IMR-90 (cell line): Measurements from ENCODE around the gene MORN5. TPM values are rescaled to one million over a fixed set of nuclear protein-coding genes. Genes with fewer than 3 reads are reported as not detected.

ENCODE experiments used
- ATAC-seq: fragments of 200-7000 bp; cut with Tn5 transposase; 2 replicates; pipeline ENCODE4 v1.9.1; 2020; ENCODE audit warnings: low read depth, mild to moderate bottlenecking, moderate library complexity
- BruUV-seq: library from RNA; stranded (reverse); fragments of 400-500 nt; replicated peaks from 2 replicates; lab custom pipeline; 2021; lab: Mats Ljungman, UMichigan
- CTCF ChIA-PET: fragments of 300-600 bp; formaldehyde crosslinking; extraction: SDS; loops from one replicate; lab custom pipeline; 2021; ENCODE audit warnings: antibody characterized with exemption; lab: Yijun Ruan, JAX
- POLR2A ChIA-PET: fragments of 300-600 bp; sonication (Branson Sonifier 250); formaldehyde crosslinking; loops from one replicate; lab custom pipeline; 2022; ENCODE audit warnings: antibody characterized with exemption; ENCODE audit not compliant: unreplicated experiment; lab: Charles Lee
- DNase-seq: peaks from one replicate; pipeline ENCODE4 v3.0.0; 2013
- H2AFZ ChIP-seq: replicated peaks from 2 replicates; pipeline ENCODE3; 2013; ENCODE audit warnings: low read length, mild to moderate bottlenecking; ENCODE audit not compliant: poor library complexity
- H2AK5ac ChIP-seq: 2 replicates; pipeline ENCODE4 v1.6.1; 2013; ENCODE audit warnings: low read depth, low read length, inconsistent platforms
- H2AK9ac ChIP-seq: replicated peaks from 2 replicates; pipeline ENCODE3; 2013; ENCODE audit warnings: mild to moderate bottlenecking, low read depth, low read length, moderate library complexity; ENCODE audit not compliant: poor library complexity
- H2BK120ac ChIP-seq: 2 replicates; pipeline ENCODE4 v1.6.1; 2013; ENCODE audit warnings: low read depth, low read length, inconsistent platforms
- H2BK15ac ChIP-seq: 3 replicates; pipeline ENCODE4 v1.6.1; 2013; ENCODE audit warnings: low read depth, low read length, inconsistent platforms
- H2BK20ac ChIP-seq: 2 replicates; pipeline ENCODE4 v1.6.1; 2013; ENCODE audit warnings: low read depth, mild to moderate bottlenecking, inconsistent platforms, low read length, moderate library complexity
- H2BK5ac ChIP-seq: 2 replicates; pipeline ENCODE4 v1.6.1; 2013; ENCODE audit warnings: mild to moderate bottlenecking, low read depth, low read length, inconsistent platforms; ENCODE audit not compliant: poor library complexity, severe bottlenecking
- H3K14ac ChIP-seq: replicated peaks from 2 replicates; pipeline ENCODE4 v1.6.1; 2013; ENCODE audit warnings: low read depth, low read length, inconsistent platforms
- H3K18ac ChIP-seq: 2 replicates; pipeline ENCODE4 v1.6.1; 2013; ENCODE audit warnings: low read depth, low read length, control low read depth
- H3K23ac ChIP-seq: 2 replicates; pipeline ENCODE4 v1.6.1; 2013; ENCODE audit warnings: low read depth, low read length, inconsistent platforms
- H3K27ac ChIP-seq: 2 replicates; pipeline ENCODE4 v1.5.1; 2013; ENCODE audit warnings: mild to moderate bottlenecking, control low read depth, low read length; ENCODE audit not compliant: insufficient read depth
- H3K27me3 ChIP-seq: 2 replicates; pipeline ENCODE4 v1.6.1; 2013; ENCODE audit warnings: low read length; ENCODE audit not compliant: control insufficient read depth, insufficient read depth
- H3K36me3 ChIP-seq: 2 replicates; pipeline ENCODE4 v1.6.1; 2013; ENCODE audit warnings: low read length, mixed read lengths; ENCODE audit not compliant: control insufficient read depth, insufficient read depth
- H3K4ac ChIP-seq: 2 replicates; pipeline ENCODE4 v1.6.1; 2013; ENCODE audit warnings: low read depth, low read length, inconsistent platforms
- H3K4me1 ChIP-seq: 2 replicates; pipeline ENCODE4 v1.6.1; 2013; ENCODE audit warnings: low read length, mixed read lengths; ENCODE audit not compliant: control insufficient read depth, insufficient read depth
- H3K4me2 ChIP-seq: 2 replicates; pipeline ENCODE4 v1.6.1; 2013; ENCODE audit warnings: low read depth, mild to moderate bottlenecking, control low read depth, low read length, moderate library complexity
- H3K4me3 ChIP-seq: 2 replicates; pipeline ENCODE4 v1.5.1; 2013; ENCODE audit warnings: low read depth, mild to moderate bottlenecking, control low read depth, low read length, moderate library complexity; ENCODE audit not compliant: insufficient read depth
- H3K56ac ChIP-seq: 2 replicates; pipeline ENCODE4 v1.6.1; 2013; ENCODE audit warnings: low read length, inconsistent platforms; ENCODE audit not compliant: insufficient read depth; ENCODE audit errors: extremely low read depth
- H3K79me1 ChIP-seq, 2 experiments: 2 replicates each; pipeline ENCODE4 v1.6.1; 2013; ENCODE audit warnings: low read length in 2 of 2, inconsistent platforms in 1 of 2, low read depth in 1 of 2
- H3K9ac ChIP-seq: 2 replicates; pipeline ENCODE4 v1.6.1; 2013; ENCODE audit warnings: low read depth, low read length, control low read depth
- H3K9me1 ChIP-seq: 2 replicates; pipeline ENCODE4 v1.6.1; 2013; ENCODE audit warnings: low read length, inconsistent platforms; ENCODE audit not compliant: insufficient read depth
- H3K9me3 ChIP-seq: 2 replicates; pipeline ENCODE4 v1.6.1; 2013; ENCODE audit warnings: low read length; ENCODE audit not compliant: control insufficient read depth, insufficient read depth
- H4K20me1 ChIP-seq: 2 replicates; pipeline ENCODE4 v1.6.1; 2013; ENCODE audit warnings: low read length, inconsistent platforms; ENCODE audit not compliant: insufficient read depth
- H4K5ac ChIP-seq: 2 replicates; pipeline ENCODE4 v1.6.1; 2013; ENCODE audit warnings: mild to moderate bottlenecking, low read depth, low read length, control low read depth
- H4K8ac ChIP-seq, 2 experiments: 2 replicates each; pipeline ENCODE4 v1.6.1; 2013; ENCODE audit warnings: low read depth in 2 of 2, low read length in 2 of 2, control low read depth in 1 of 2, inconsistent platforms in 1 of 2
- H4K91ac ChIP-seq: 2 replicates; pipeline ENCODE4 v1.6.1; 2013; ENCODE audit warnings: low read depth, low read length, inconsistent platforms; ENCODE audit not compliant: insufficient read depth
- BHLHE40 ChIP-seq: fragments of 150-350 bp; IDR thresholded peaks from 2 replicates; pipeline ENCODE4 v1.6.1; 2016; ENCODE audit warnings: mild to moderate bottlenecking, low read depth, low read length
- CEBPB ChIP-seq: IDR thresholded peaks from 2 replicates; pipeline ENCODE4 v1.6.1; 2012; ENCODE audit warnings: low read depth, low read length, improper control_type of control experiment
- CTCF ChIP-seq: conservative IDR thresholded peaks from 2 replicates; pipeline ENCODE4 v1.5.1; 2012; ENCODE audit warnings: mild to moderate bottlenecking, low read depth, low read length, improper control_type of control experiment
- MAFK ChIP-seq: IDR thresholded peaks from 2 replicates; pipeline ENCODE4 v1.6.1; 2012; ENCODE audit warnings: low read depth, low read length, improper control_type of control experiment
- NFE2L2 ChIP-seq: fragments of 150-350 bp; IDR thresholded peaks from 2 replicates; pipeline ENCODE4 v1.6.1; 2016; ENCODE audit warnings: low read depth, mild to moderate bottlenecking, low read length
- USF2 ChIP-seq: fragments of 150-350 bp; IDR thresholded peaks from 2 replicates; pipeline ENCODE4 v1.6.1; 2017; ENCODE audit warnings: mild to moderate bottlenecking, antibody characterized with exemption, low read length, low read depth
- WGBS, 2 experiments: methylation state at CpG; one replicate each; pipeline versions ENCODE4 v1.1.5 to v1.1.7; 2013; ENCODE audit warnings: missing lambda C conversion rate in 2 of 2; ENCODE audit not compliant: insufficient read length in 1 of 2; ENCODE audit errors: extremely low coverage in 2 of 2; 5-methylcytosine and 5-hydroxymethylcytosine counted together
- dilution Hi-C: fragments of 300-500 bp; cut with HindIII; formaldehyde crosslinking; loops from one replicate; pipeline ENCODE4 v1.14.3; 2018; ENCODE audit warnings: low sequenced_read_pairs; ENCODE audit not compliant: unreplicated experiment
- in situ Hi-C: fragments of 300-500 bp; cut with MboI; formaldehyde crosslinking; loops from 3 replicates; pipeline ENCODE4 v1.14.3; 2019; ENCODE audit warnings: low sequenced_read_pairs, inconsistent platforms, mixed read lengths
- intact Hi-C: fragments of 100-400 bp; cut with micrococcal nuclease; formaldehyde crosslinking; loops from 2 replicates; pipeline ENCODE4 v1.10.0; 2022
- polyA plus RNA-seq, 3 experiments: library from polyadenylated mRNA; depleted of rRNA; stranded (reverse); fragments of >200 nt; gene quantifications; 2 replicates each; pipeline ENCODE4 v1.2.3, GENCODE V29; 2012; ENCODE audit warnings: low replicate concordance in 1 of 3
- total RNA-seq: library from RNA; depleted of rRNA; stranded (reverse); fragments of >200 nt; gene quantifications from 2 replicates; pipeline ENCODE4 v1.2.3, GENCODE V29; 2012

The MORN5 gene
- total and polyA plus RNA-seq, 2 of the 4 experiments (the other 2 are of a cell fraction), result not detected

- in situ Hi-C loops, result no loop called here
These were observed 23.8 kb downstream of the MORN5 start for GRCh38 chr9:122183501-122183900.

More at GRCh38 chr9:122183501-122183900, 23.8 kb downstream of the MORN5 start:
- no peak overlapping the region for H4K5ac ChIP-seq
- no peak overlapping the region for H3K23ac ChIP-seq
- H2BK120ac ChIP-seq, result no peak overlapping the region
- no peak for TF ChIP-seq CEBPB
- no peak for TF ChIP-seq BHLHE40
- no peak for TF ChIP-seq NFE2L2
- no peak for TF ChIP-seq CTCF
- TF ChIP-seq USF2, result no peak
- no peak for TF ChIP-seq MAFK
- no peak for ATAC-seq
- ChIA-PET POLR2A (no interaction called here), CTCF (no interaction called here)
- H3K79me1 ChIP-seq, result no peaks in the 10 kb centered on the region
- H3K56ac ChIP-seq, result no peak overlapping the region
- intact Hi-C loops, result no loop called here
- H2BK15ac ChIP-seq, result no peak overlapping the region
- no peaks in the 10 kb centered on the region for H3K9me1 ChIP-seq
- no peak overlapping the region for H2BK20ac ChIP-seq
- H3K27ac ChIP-seq, result no peak overlapping the region
- peaks cover 38% of the 10 kb centered on the region for H3K27me3 ChIP-seq
- H3K4me3 ChIP-seq, result no peak overlapping the region
- no peak overlapping the region for H4K8ac ChIP-seq
- dilution Hi-C loops, result no loop called here
- no peak overlapping the region for H2AFZ ChIP-seq
- no peak overlapping the region for H3K18ac ChIP-seq
- H3K9me3 ChIP-seq, result no peaks in the 10 kb centered on the region
- H3K4me2 ChIP-seq, result no peak overlapping the region
- no peak overlapping the region for H2BK5ac ChIP-seq
- H3K36me3 ChIP-seq, result no peaks in the 10 kb centered on the region
- H3K14ac ChIP-seq, result no peak overlapping the region
- H3K4ac ChIP-seq, result no peak overlapping the region
- no peak overlapping the region for H4K91ac ChIP-seq
- BruUV-seq, result no TSS peak
- no peak overlapping the region for H2AK5ac ChIP-seq
- WGBS, 2 experiments, result 0% methylated on average over 1 of the region's 7 CpGs; no CpG with 5 or more reads in 1 of the 2 experiments
- H3K4me1 ChIP-seq, result 0 out of 2 replicates have a peak, but pooled peaks cover 4% of the 10 kb centered on the region
- no peak for DNase-seq
- no peaks in the 10 kb centered on the region for H4K20me1 ChIP-seq
- H3K9ac ChIP-seq, result no peak overlapping the region
- no peak overlapping the region for H2AK9ac ChIP-seq
